ENCODE measurements around the gene PKP2. TPM values are rescaled to one million over a fixed set of nuclear protein-coding genes. Genes with fewer than 3 reads are reported as not detected.

Gene PKP2
- total RNA-seq, 1 donor from 2014 or later, result 1.9 TPM

- ATAC-seq (no peak), DNase-seq (no peak)
- Histone ChIP-seq H3K4me1 (no peaks in the 10 kb centered on the region), H3K4me3 (no peak overlapping the region), H3K27me3 (no peaks in the 10 kb centered on the region), H3K27ac (no peak overlapping the region), H3K9me3 (no peaks in the 10 kb centered on the region), H3K36me3 (no peaks in the 10 kb centered on the region)
- TF ChIP-seq CTCF (IDR thresholded peaks at IDR 0.05), result no peak
- intact Hi-C loops (cut with DNase I), result no loop called here
These were observed 68.5 kb downstream of the PKP2 start for GRCh38 chr12:32828120-32828519.

- DNase-seq, result no peak
- TF ChIP-seq CTCF (IDR thresholded peaks at IDR 0.05), result no peak
- Histone ChIP-seq H3K27me3 (no peaks in the 10 kb centered on the region), H3K9me3 (no peaks in the 10 kb centered on the region), H3K36me3 (no peaks in the 10 kb centered on the region), H3K27ac (no peak overlapping the region), H3K4me1 (no peaks in the 10 kb centered on the region), H3K4me3 (no peak overlapping the region)
- intact Hi-C loops (cut with DNase I), result no loop called here
- no peak for ATAC-seq
These were observed 69.7 kb downstream of the PKP2 start for GRCh38 chr12:32826807-32827412.

- no peaks in the 10 kb centered on the region for H3K27me3 ChIP-seq
- no peaks in the 10 kb centered on the region for H3K4me1 ChIP-seq
- H3K36me3 ChIP-seq, result no peaks in the 10 kb centered on the region
- no peak overlapping the region for H3K4me3 ChIP-seq
- no peak overlapping the region for H3K27ac ChIP-seq
- DNase-seq, result no peak
- no peak for TF ChIP-seq CTCF (IDR thresholded peaks at IDR 0.05)
- no peak for ATAC-seq
- H3K9me3 ChIP-seq, result no peaks in the 10 kb centered on the region
- intact Hi-C loops (cut with DNase I), result no loop called here
These were observed 72.0 kb downstream of the PKP2 start for GRCh38 chr12:32824596-32824995.

GRCh38 chr12:32822344-32822743 is 74.2 kb downstream of the PKP2 start:
- Histone ChIP-seq H3K9me3 (no peaks in the 10 kb centered on the region), H3K36me3 (no peaks in the 10 kb centered on the region), H3K4me3 (no peak overlapping the region), H3K27ac (no peak overlapping the region), H3K4me1 (no peaks in the 10 kb centered on the region), H3K27me3 (no peaks in the 10 kb centered on the region)
- TF ChIP-seq CTCF (IDR thresholded peaks at IDR 0.05), result no peak
- DNase-seq, result no peak
- no peak for ATAC-seq
- intact Hi-C loops (cut with DNase I), result no loop called here

- Histone ChIP-seq H3K9me3 (no peaks in the 10 kb centered on the region), H3K4me3 (no peak overlapping the region), H3K36me3 (no peaks in the 10 kb centered on the region), H3K27ac (no peak overlapping the region), H3K27me3 (no peaks in the 10 kb centered on the region), H3K4me1 (no peaks in the 10 kb centered on the region)
- no peak for ATAC-seq
- intact Hi-C loops (cut with DNase I), result no loop called here
- no peak for DNase-seq
- TF ChIP-seq CTCF (IDR thresholded peaks at IDR 0.05), result no peak
These were observed 74.9 kb downstream of the PKP2 start for GRCh38 chr12:32821710-32822109.

DNA sequence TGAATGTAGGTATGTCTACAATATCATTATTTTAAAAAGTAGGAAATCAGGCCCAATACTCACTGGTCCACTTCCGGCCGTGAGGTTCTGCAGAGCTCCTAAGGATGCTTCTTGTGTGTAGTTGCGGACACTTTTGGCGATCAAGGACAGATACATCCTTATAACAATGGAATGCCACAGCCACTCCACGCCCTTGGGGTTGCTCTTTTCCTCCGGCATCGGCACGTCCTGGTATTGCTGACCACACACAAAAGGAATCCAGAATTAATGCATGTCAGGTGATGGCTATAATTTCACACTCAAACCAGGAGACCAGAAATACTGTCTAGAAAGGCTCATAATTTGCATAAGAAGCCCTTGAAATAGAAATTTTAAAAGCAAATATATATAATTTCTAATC is 75.3 kb downstream of the PKP2 start:
- Histone ChIP-seq H3K27ac (no peak overlapping the region), H3K9me3 (no peaks in the 10 kb centered on the region), H3K27me3 (no peaks in the 10 kb centered on the region), H3K4me1 (no peaks in the 10 kb centered on the region), H3K36me3 (no peaks in the 10 kb centered on the region), H3K4me3 (no peak overlapping the region)
- DNase-seq, result no peak
- no peak for ATAC-seq
- no peak for TF ChIP-seq CTCF (IDR thresholded peaks at IDR 0.05)
- intact Hi-C loops (cut with DNase I), result no loop called here

Data from upper lobe of right lung (tissue), 1 donor.